MCF 10A (cell line): Measurements from ENCODE around the gene HLA-DRA. TPM values are rescaled to one million over a fixed set of nuclear protein-coding genes. Genes with fewer than 3 reads are reported as not detected.

Experiments used
- BruUV-seq: library from RNA; stranded (reverse); fragments of 400-500 nt; replicated peaks from 2 replicates; lab custom pipeline; 2021; lab: Mats Ljungman, UMichigan
- CTCF ChIA-PET: fragments of 300-600 bp; sonication (Branson Sonifier 250); formaldehyde crosslinking; extraction: SDS; loops from one replicate; lab custom pipeline; 2021; ENCODE audit warnings: antibody characterized with exemption, inconsistent platforms; lab: Yijun Ruan, JAX
- POLR2A ChIA-PET: fragments of 300-600, 350-650 bp; sonication (Branson Sonifier 250); formaldehyde crosslinking; extraction: SDS; loops from one replicate; lab custom pipeline; 2020; ENCODE audit warnings: antibody characterized with exemption, inconsistent platforms; lab: Yijun Ruan, JAX
- DNase-seq: peaks from one replicate; pipeline ENCODE4 v3.0.0-alpha.2; 2018; ENCODE audit not compliant: unreplicated experiment
- H3K27ac Mint-ChIP-seq: one replicate; pipeline ENCODE4 v1.8.0; 2022; ENCODE audit warnings: mild to moderate bottlenecking, low read depth, mixed read lengths; ENCODE audit not compliant: unreplicated experiment
- H3K27me3 Mint-ChIP-seq: one replicate; pipeline ENCODE4 v1.8.0; 2022; ENCODE audit warnings: mixed read lengths; ENCODE audit not compliant: insufficient read depth, unreplicated experiment
- H3K36me3 Mint-ChIP-seq: one replicate; pipeline ENCODE4 v1.8.0; 2022; ENCODE audit warnings: mild to moderate bottlenecking, moderate library complexity, mixed read lengths; ENCODE audit not compliant: insufficient read depth, unreplicated experiment
- H3K4me1 Mint-ChIP-seq: one replicate; pipeline ENCODE4 v1.8.0; 2022; ENCODE audit warnings: mixed read lengths; ENCODE audit not compliant: insufficient read depth, unreplicated experiment
- H3K4me3 Mint-ChIP-seq: one replicate; pipeline ENCODE4 v1.8.0; 2022; ENCODE audit warnings: mild to moderate bottlenecking, moderate library complexity, mixed read lengths; ENCODE audit not compliant: unreplicated experiment
- H3K9me3 Mint-ChIP-seq: one replicate; pipeline ENCODE4 v1.8.0; 2022; ENCODE audit warnings: mixed read lengths; ENCODE audit not compliant: unreplicated experiment
- intact Hi-C: fragments of 100-400 bp; cut with micrococcal nuclease; formaldehyde crosslinking; loops from 2 replicates; pipeline ENCODE4 v1.14.1; 2022
- total RNA-seq: library from RNA; stranded (reverse); gene quantifications from 2 replicates; pipeline ENCODE4 v1.2.3, GENCODE V29; 2022
- TF ChIP-seq, protein P1 (sequence below): fragments of 200-600 bp; IDR thresholded peaks from one replicate; pipeline ENCODE4 v1.8.0; 2022; ENCODE audit warnings: antibody characterized with exemption, mild to moderate bottlenecking; ENCODE audit not compliant: unreplicated experiment

The HLA-DRA gene
- total RNA-seq, 1 experiment from 2014 or later, result not detected

DNA sequence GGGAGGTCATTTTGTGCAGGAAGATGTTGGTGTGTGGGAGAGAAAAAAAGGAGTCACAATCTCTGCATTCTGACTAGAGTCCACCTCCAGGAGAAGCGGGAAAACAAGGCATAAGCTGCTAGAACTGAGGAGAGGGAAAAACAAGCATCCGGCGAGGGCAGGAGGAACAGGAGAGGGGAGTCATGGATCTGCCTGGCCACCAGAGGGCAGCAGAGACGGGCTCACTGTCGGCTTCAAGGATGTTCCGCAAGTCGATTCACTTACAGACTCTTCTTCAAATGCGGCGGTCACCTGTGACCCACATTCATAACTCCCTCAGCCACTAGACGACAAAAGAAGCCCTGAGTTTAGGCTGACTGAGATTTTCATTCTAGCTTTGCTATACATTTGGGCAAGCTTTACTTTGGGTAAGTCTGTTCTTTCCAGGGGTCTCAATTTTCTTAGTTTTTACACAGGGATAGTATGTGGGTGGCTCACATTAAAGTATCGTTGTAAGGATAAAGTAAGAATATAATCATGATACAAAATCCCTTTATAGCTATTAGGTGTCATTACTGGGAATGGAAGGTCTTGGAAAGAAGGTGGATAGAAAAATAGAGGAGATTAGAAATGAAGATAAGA lies 26.1 kb upstream of the HLA-DRA start:
- peak; percentile 67 for DNase-seq
- CTCF ChIA-PET, result interaction anchor here (0.6 to 4.2 kb wide), 48 partner anchors 8 to 458 kb away, joined by 3 to 50 read pairs (median 4); partner anchors contain the start of gene TAP2
- no peaks in the 10 kb centered on the region for H3K4me1 Mint-ChIP-seq
- POLR2A ChIA-PET, result interaction anchor here (0.6 kb wide), 1 partner anchor 538 kb away, joined by 4 read pairs; no protein-coding TSS in a partner anchor
- no peaks in the 10 kb centered on the region for H3K9me3 Mint-ChIP-seq
- no peak overlapping the region for H3K27ac Mint-ChIP-seq
- no TSS peak for BruUV-seq
- no peaks in the 10 kb centered on the region for H3K36me3 Mint-ChIP-seq
- H3K4me3 Mint-ChIP-seq, result no peak overlapping the region
- intact Hi-C loops, result loop anchor here (1.0 kb wide), 5 partner anchors 168 to 455 kb away; no protein-coding TSS in a partner anchor
- H3K27me3 Mint-ChIP-seq, result peaks cover 80% of the 10 kb centered on the region
- TF ChIP-seq, protein P1, sequence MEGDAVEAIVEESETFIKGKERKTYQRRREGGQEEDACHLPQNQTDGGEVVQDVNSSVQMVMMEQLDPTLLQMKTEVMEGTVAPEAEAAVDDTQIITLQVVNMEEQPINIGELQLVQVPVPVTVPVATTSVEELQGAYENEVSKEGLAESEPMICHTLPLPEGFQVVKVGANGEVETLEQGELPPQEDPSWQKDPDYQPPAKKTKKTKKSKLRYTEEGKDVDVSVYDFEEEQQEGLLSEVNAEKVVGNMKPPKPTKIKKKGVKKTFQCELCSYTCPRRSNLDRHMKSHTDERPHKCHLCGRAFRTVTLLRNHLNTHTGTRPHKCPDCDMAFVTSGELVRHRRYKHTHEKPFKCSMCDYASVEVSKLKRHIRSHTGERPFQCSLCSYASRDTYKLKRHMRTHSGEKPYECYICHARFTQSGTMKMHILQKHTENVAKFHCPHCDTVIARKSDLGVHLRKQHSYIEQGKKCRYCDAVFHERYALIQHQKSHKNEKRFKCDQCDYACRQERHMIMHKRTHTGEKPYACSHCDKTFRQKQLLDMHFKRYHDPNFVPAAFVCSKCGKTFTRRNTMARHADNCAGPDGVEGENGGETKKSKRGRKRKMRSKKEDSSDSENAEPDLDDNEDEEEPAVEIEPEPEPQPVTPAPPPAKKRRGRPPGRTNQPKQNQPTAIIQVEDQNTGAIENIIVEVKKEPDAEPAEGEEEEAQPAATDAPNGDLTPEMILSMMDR, result peak; percentile 91

GRCh38 chr6:32415521-32416019 lies 24.1 kb upstream of the HLA-DRA start:
- ChIA-PET CTCF (interaction anchor here (0.9 to 4.2 kb wide), 8 partner anchors 9 to 453 kb away, joined by 3 to 50 read pairs (median 5); no protein-coding TSS in a partner anchor), POLR2A (no interaction called here)
- Mint-ChIP-seq H3K9me3 (no peaks in the 10 kb centered on the region), H3K4me3 (no peak overlapping the region), H3K4me1 (no peaks in the 10 kb centered on the region), H3K27ac (no peak overlapping the region), H3K36me3 (no peaks in the 10 kb centered on the region), H3K27me3 (peaks cover 87% of the 10 kb centered on the region)
- TF ChIP-seq, protein P1, result peak; percentile 98
- intact Hi-C loops, result no loop called here
- BruUV-seq, result no TSS peak
- peak; percentile 69 for DNase-seq

- H3K4me3 Mint-ChIP-seq, result no peak overlapping the region
- ChIA-PET CTCF (interaction anchor here (0.9 to 4.2 kb wide), 4 partner anchors 9 to 452 kb away, joined by 4 to 50 read pairs (median 4); no protein-coding TSS in a partner anchor), POLR2A (no interaction called here)
- no peaks in the 10 kb centered on the region for H3K36me3 Mint-ChIP-seq
- peaks cover 87% of the 10 kb centered on the region for H3K27me3 Mint-ChIP-seq
- intact Hi-C loops, result no loop called here
- H3K9me3 Mint-ChIP-seq, result no peaks in the 10 kb centered on the region
- BruUV-seq, result no TSS peak
- no peak overlapping the region for H3K27ac Mint-ChIP-seq
- no peaks in the 10 kb centered on the region for H3K4me1 Mint-ChIP-seq
- TF ChIP-seq, protein P1, result no peak
- DNase-seq, result no peak
Observed at GRCh38 chr6:32416036-32416435, 23.7 kb upstream of the HLA-DRA start.

GRCh38 chr6:32424589-32425300 lies 14.9 kb upstream of the HLA-DRA start:
- BruUV-seq, result no TSS peak
- peaks cover 60% of the 10 kb centered on the region for H3K27me3 Mint-ChIP-seq
- peaks cover 6% of the 10 kb centered on the region for H3K36me3 Mint-ChIP-seq
- no peaks in the 10 kb centered on the region for H3K9me3 Mint-ChIP-seq
- CTCF ChIA-PET, result interaction anchor here (0.6 to 4.5 kb wide), 6 partner anchors 9 to 373 kb away, joined by 3 to 50 read pairs (median 4); no protein-coding TSS in a partner anchor
- intact Hi-C loops, result no loop called here
- no peak overlapping the region for H3K4me3 Mint-ChIP-seq
- H3K27ac Mint-ChIP-seq, result no peak overlapping the region
- H3K4me1 Mint-ChIP-seq, result no peaks in the 10 kb centered on the region
- POLR2A ChIA-PET, result interaction anchor here (0.6 to 0.9 kb wide), 2 partner anchors 203 to 369 kb away, joined by 3 read pairs; no protein-coding TSS in a partner anchor
- DNase-seq, result no peak
- TF ChIP-seq, protein P1, result no peak
